Activated T-cell treated with anti-CD3 and anti-CD28 coated beads, Interleukin-2, amount 50 U/mL, for 48 hours (primary cell): Measurements from ENCODE around the gene FGF18.

ENCODE experiments used
- DNase-seq, 2 experiments: peaks; one replicate each; pipeline ENCODE4 v3.0.0-alpha.2; 2020

FGF18 gene

GRCh38 chr5:171505473-171506043, 86.1 kb downstream of the FGF18 start:
- DNase-seq: no peak

GRCh38 chr5:171506951-171507350, 87.5 kb downstream of the FGF18 start:
- DNase-seq: no peak
